GM21717 (cell line): ENCODE data around the gene METTL27.
"Not testable (repeated sequence)": the region's sequence is repeated elsewhere in the genome, so short reads cannot be mapped to it uniquely, and the experiment has no call there.

Source experiments
- ATAC-seq: cut with Tn5 transposase; IDR thresholded peaks from one replicate; pipeline ENCODE4 v1.9.1; 2021; ENCODE audit warnings: mild to moderate bottlenecking, moderate library complexity; ENCODE audit not compliant: unreplicated experiment

METTL27 gene

GRCh38 chr7:73839743-73840714 lies 2.3 kb downstream of the METTL27 start:
- no peak for ATAC-seq

- ATAC-seq, result no peak
Measured at GRCh38 chr7:73839290-73839689, 3.0 kb downstream of the METTL27 start.

- no peak for ATAC-seq
Measured at GRCh38 chr7:73838642-73839041, 3.7 kb downstream of the METTL27 start.

GRCh38 chr7:73837167-73837566 lies 5.1 kb downstream of the METTL27 start:
- not testable (repeated sequence) for ATAC-seq

- no peak for ATAC-seq
Measured at GRCh38 chr7:73834626-73835191, 7.6 kb downstream of the METTL27 start.

GRCh38 chr7:73833251-73833919 lies 8.9 kb downstream of the METTL27 start:
- no peak for ATAC-seq

- ATAC-seq, result no peak
Measured at GRCh38 chr7:73832806-73833205, 9.5 kb downstream of the METTL27 start.

GRCh38 chr7:73831834-73832651 lies 10.3 kb downstream of the METTL27 start:
- no peak for ATAC-seq

- no peak for ATAC-seq
Measured at GRCh38 chr7:73831584-73831833, 10.8 kb downstream of the METTL27 start.

- no peak for ATAC-seq
Measured at GRCh38 chr7:73830681-73831583, 11.4 kb downstream of the METTL27 start, which contains the start of gene CLDN4. CLDN4 (plus strand) TSS chr7:73830996; CDS start chr7:73831202, 206 bp downstream.

GRCh38 chr7:73829921-73830680 lies 12.2 kb downstream of the METTL27 start:
- no peak for ATAC-seq

- ATAC-seq, result no peak
Measured at GRCh38 chr7:73829505-73829904, 12.8 kb downstream of the METTL27 start.

- no peak for ATAC-seq
Measured at GRCh38 chr7:73828972-73829371, 13.3 kb downstream of the METTL27 start.

GRCh38 chr7:73828107-73828803 lies 14.1 kb downstream of the METTL27 start:
- ATAC-seq, result no peak

- no peak for ATAC-seq
Measured at GRCh38 chr7:73827567-73828106, 14.7 kb downstream of the METTL27 start.

GRCh38 chr7:73824986-73825385 lies 17.3 kb downstream of the METTL27 start:
- no peak for ATAC-seq

GRCh38 chr7:73823873-73824592 lies 18.3 kb downstream of the METTL27 start:
- no peak for ATAC-seq

- ATAC-seq, result no peak
Measured at GRCh38 chr7:73823257-73823656, 19.1 kb downstream of the METTL27 start.
